ENCODE results near the gene MN1.
A peak's percentile ranks its signal among the peaks of the same experiment; 100 is the strongest.

The MN1 gene

GRCh38 chr22:27720860-27721259 lies 80.7 kb downstream of the MN1 start:
- no peaks in the 10 kb centered on the region for H3K36me3 ChIP-seq (replicated peaks)
- H3K4me3 ChIP-seq (ENCODE audit: low read depth, low read length) = no peak overlapping the region
- no peaks in the 10 kb centered on the region for H3K27me3 ChIP-seq (replicated peaks)
- DNase-seq = no peak
- H3K27ac ChIP-seq = no peak overlapping the region
- in situ Hi-C loops (cut with HindIII; ENCODE audit: low pct_ligation_motif_present, low sequenced_read_pairs) = no loop called here
- TF ChIP-seq, protein P1, sequence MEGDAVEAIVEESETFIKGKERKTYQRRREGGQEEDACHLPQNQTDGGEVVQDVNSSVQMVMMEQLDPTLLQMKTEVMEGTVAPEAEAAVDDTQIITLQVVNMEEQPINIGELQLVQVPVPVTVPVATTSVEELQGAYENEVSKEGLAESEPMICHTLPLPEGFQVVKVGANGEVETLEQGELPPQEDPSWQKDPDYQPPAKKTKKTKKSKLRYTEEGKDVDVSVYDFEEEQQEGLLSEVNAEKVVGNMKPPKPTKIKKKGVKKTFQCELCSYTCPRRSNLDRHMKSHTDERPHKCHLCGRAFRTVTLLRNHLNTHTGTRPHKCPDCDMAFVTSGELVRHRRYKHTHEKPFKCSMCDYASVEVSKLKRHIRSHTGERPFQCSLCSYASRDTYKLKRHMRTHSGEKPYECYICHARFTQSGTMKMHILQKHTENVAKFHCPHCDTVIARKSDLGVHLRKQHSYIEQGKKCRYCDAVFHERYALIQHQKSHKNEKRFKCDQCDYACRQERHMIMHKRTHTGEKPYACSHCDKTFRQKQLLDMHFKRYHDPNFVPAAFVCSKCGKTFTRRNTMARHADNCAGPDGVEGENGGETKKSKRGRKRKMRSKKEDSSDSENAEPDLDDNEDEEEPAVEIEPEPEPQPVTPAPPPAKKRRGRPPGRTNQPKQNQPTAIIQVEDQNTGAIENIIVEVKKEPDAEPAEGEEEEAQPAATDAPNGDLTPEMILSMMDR (IDR thresholded peaks at IDR 0.05; ENCODE audit: low read depth, low read length, missing control alignments) = no peak

- Histone ChIP-seq H3K27ac (no peak overlapping the region), H3K4me3 (ENCODE audit: low read depth, low read length) (no peak overlapping the region), H3K27me3 (replicated peaks) (no peaks in the 10 kb centered on the region), H3K36me3 (replicated peaks) (no peaks in the 10 kb centered on the region)
- peak; percentile 11 for DNase-seq
- TF ChIP-seq, protein P1 (IDR thresholded peaks at IDR 0.05; ENCODE audit: low read depth, low read length, missing control alignments) = no peak
- in situ Hi-C loops (cut with HindIII; ENCODE audit: low pct_ligation_motif_present, low sequenced_read_pairs) = no loop called here
These were observed 81.9 kb downstream of the MN1 start for GRCh38 chr22:27719535-27720227.

- no peak overlapping the region for H3K27ac ChIP-seq
- DNase-seq = no peak
- H3K36me3 ChIP-seq (replicated peaks) = no peaks in the 10 kb centered on the region
- TF ChIP-seq, protein P1 (IDR thresholded peaks at IDR 0.05; ENCODE audit: low read depth, low read length, missing control alignments) = no peak
- H3K4me3 ChIP-seq (ENCODE audit: low read depth, low read length) = no peak overlapping the region
- in situ Hi-C loops (cut with HindIII; ENCODE audit: low pct_ligation_motif_present, low sequenced_read_pairs) = no loop called here
- H3K27me3 ChIP-seq (replicated peaks) = no peaks in the 10 kb centered on the region
These were observed 82.6 kb downstream of the MN1 start for GRCh38 chr22:27719036-27719347.

GRCh38 chr22:27718186-27719035 lies 83.1 kb downstream of the MN1 start:
- peak overlapping the region; percentile 64 for H3K27ac ChIP-seq
- no peaks in the 10 kb centered on the region for H3K27me3 ChIP-seq (replicated peaks)
- DNase-seq = peak; percentile 96
- H3K4me3 ChIP-seq (ENCODE audit: low read depth, low read length) = no peak overlapping the region
- no peaks in the 10 kb centered on the region for H3K36me3 ChIP-seq (replicated peaks)
- TF ChIP-seq, protein P1 (IDR thresholded peaks at IDR 0.05; ENCODE audit: low read depth, low read length, missing control alignments) = no peak
- in situ Hi-C loops (cut with HindIII; ENCODE audit: low pct_ligation_motif_present, low sequenced_read_pairs) = no loop called here

- Histone ChIP-seq H3K36me3 (replicated peaks) (no peaks in the 10 kb centered on the region), H3K27me3 (replicated peaks) (no peaks in the 10 kb centered on the region)
These were observed 84.5 kb downstream of the MN1 start for GRCh38 chr22:27717094-27717493.

More at GRCh38 chr22:27717094-27717493, 84.5 kb downstream of the MN1 start:
- H3K27ac ChIP-seq = no peak overlapping the region
- in situ Hi-C loops (cut with HindIII; ENCODE audit: low pct_ligation_motif_present, low sequenced_read_pairs) = no loop called here
- H3K4me3 ChIP-seq (ENCODE audit: low read depth, low read length) = no peak overlapping the region
- TF ChIP-seq, protein P1 (IDR thresholded peaks at IDR 0.05; ENCODE audit: low read depth, low read length, missing control alignments) = no peak
- no peak for DNase-seq
